Measurements from ENCODE around the gene AVPI1.
A peak's percentile ranks its signal among the peaks of the same experiment; 100 is the strongest.

AVPI1 gene

DNA sequence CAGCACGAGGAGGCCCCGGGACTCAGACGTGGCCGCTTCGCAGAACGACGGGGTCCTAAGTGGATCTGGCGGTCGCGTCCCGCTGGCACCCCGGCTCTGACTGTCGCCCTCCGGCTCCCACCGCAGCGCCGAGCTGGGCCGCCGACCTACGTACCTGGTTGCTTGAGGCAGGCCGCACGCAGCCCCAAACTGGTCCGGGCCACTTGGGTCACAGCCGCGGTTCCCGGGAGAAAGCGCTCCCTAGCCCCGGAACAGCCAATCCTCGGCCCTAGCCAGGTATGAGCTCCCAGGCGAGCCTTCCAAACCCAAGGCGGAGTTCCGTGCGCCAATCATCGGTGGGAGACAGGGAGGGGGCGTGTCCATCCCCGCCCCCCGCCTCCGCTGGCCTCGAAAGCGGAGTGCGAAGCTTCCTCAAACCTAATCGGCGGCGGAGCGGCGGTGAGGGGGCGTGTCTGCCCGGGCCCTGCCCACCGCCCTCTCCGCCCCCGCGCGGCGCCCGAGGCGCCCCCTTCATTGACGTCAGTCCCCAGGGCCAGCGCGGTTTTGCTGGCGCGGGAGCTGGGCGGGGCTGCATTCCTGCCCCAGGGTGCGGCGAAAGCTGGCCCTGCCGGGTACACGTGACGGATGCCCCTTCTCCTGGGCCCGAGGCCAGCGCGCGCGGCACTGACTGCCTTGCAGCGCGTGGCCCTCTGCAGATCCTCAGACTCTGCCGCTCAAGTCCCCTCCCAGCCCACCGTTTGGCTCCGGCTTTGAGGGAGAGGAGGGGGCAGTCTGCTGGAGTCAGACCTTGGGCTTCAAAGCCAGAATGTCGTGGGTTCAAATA is at the start of gene AVPI1:
AVPI1 (minus strand) TSS at position 280 of the 823 bp plus-strand sequence. CDS start 7,336 bp downstream, outside the sequence.
- Mint-ChIP-seq H3K27ac (no peak within 1 kb of the TSS), H3K9me3 (no peaks in the 10 kb centered on the region), H3K36me3 (no peaks in the 10 kb centered on the region), H3K4me3 (peak within 1 kb of the TSS; percentile 67), H3K4me1 (peaks cover 17% of the 10 kb centered on the region), H3K27me3 (no peaks in the 10 kb centered on the region)

GRCh38 chr10:97736403-97736901 is 49.4 kb upstream of the AVPI1 start:
- no peaks in the 10 kb centered on the region for H3K9me3 Mint-ChIP-seq
- H3K4me1 Mint-ChIP-seq, result peaks cover 49% of the 10 kb centered on the region
- H3K27me3 Mint-ChIP-seq, result peaks cover 2% of the 10 kb centered on the region
- peak overlapping the region; percentile 96 for H3K27ac Mint-ChIP-seq
- peak overlapping the region; percentile 91 for H3K4me3 Mint-ChIP-seq
- H3K36me3 Mint-ChIP-seq, result peaks cover 5% of the 10 kb centered on the region

DNA sequence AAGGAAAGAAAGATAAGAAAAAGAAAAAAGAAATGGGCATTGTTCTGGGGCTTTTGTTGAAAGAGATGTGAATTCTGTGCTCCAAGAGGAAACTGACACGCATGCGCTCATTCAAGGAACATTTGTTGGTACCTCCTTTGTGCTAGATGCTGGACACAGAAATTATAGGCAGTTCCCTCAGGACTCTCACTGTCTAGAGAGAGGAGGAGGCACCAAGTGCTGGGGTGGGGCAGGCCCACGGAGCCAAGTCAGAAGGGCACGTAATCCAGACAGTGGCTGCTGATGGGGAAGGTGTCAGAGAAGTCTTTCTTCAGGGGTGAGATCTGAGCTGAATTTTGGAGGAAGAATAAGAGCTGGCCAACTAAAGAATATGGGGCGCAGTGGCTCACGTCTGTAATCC is 47.0 kb upstream of the AVPI1 start:
- Mint-ChIP-seq H3K9me3 (no peaks in the 10 kb centered on the region), H3K36me3 (no peaks in the 10 kb centered on the region), H3K27me3 (peaks cover 4% of the 10 kb centered on the region), H3K4me1 (peaks cover 28% of the 10 kb centered on the region), H3K27ac (no peak overlapping the region), H3K4me3 (no peak overlapping the region)

- Mint-ChIP-seq H3K9me3 (no peaks in the 10 kb centered on the region), H3K4me1 (peaks cover 23% of the 10 kb centered on the region), H3K36me3 (no peaks in the 10 kb centered on the region), H3K4me3 (no peak overlapping the region), H3K27me3 (peaks cover 4% of the 10 kb centered on the region), H3K27ac (no peak overlapping the region)
These were observed 46.2 kb upstream of the AVPI1 start for GRCh38 chr10:97733256-97733655.

DNA sequence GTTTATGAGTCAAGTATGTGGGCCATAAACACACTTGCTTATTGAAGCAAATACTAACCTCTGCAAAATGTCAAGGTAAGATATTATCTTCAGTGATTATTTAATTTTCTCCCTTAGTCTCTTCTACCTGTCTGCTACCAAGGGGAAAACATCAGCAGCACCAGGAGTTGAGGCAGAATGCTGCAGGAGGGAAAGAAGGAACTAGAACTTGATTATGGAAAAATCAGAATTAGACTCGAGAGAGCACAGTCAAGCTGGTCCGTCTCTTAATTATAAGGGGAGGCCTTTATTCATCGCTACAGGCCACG is 45.0 kb upstream of the AVPI1 start:
- no peaks in the 10 kb centered on the region for H3K36me3 Mint-ChIP-seq
- H3K9me3 Mint-ChIP-seq, result no peaks in the 10 kb centered on the region
- peaks cover 4% of the 10 kb centered on the region for H3K27me3 Mint-ChIP-seq
- H3K4me3 Mint-ChIP-seq, result no peak overlapping the region
- no peak overlapping the region for H3K27ac Mint-ChIP-seq
- peaks cover 14% of the 10 kb centered on the region for H3K4me1 Mint-ChIP-seq

DNA sequence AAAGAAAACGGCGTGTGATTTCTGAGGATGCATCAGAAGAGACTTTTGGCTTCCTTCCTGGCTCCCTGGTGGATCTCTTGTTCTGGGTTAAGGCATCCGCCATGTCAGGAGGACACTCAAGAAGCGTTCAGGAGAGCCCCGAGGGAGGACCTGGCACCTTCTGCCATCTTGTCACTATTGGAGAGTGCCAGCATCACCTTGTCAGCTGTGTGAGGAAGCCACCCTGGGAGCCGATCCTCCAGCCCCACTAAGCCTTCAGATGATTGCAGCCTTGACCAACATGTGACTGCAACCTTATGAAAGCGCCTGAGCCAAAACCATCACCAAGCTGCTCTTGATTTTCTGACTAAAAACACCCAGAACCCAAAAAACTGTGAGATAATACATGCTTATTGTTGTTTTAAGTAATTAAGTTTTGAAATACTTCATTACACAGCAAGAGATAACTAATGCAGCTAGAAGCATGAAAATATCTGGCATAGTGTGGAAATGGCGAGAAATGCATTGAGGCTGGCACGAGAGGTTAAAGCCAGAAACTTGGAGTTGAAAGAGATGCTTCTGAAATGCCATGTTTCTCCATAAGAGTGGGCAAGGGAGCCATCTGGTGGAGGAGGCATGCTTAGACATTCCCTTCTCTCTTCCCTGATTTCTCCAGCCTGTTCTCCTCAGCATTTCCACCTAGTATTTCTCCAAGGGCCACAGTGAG is 44.5 kb upstream of the AVPI1 start:
- H3K27me3 Mint-ChIP-seq, result peaks cover 4% of the 10 kb centered on the region
- H3K9me3 Mint-ChIP-seq, result no peaks in the 10 kb centered on the region
- H3K4me3 Mint-ChIP-seq, result no peak overlapping the region
- peaks cover 10% of the 10 kb centered on the region for H3K4me1 Mint-ChIP-seq
- H3K27ac Mint-ChIP-seq, result no peak overlapping the region
- no peaks in the 10 kb centered on the region for H3K36me3 Mint-ChIP-seq

- no peak overlapping the region for H3K27ac Mint-ChIP-seq
- no peaks in the 10 kb centered on the region for H3K9me3 Mint-ChIP-seq
- H3K4me3 Mint-ChIP-seq, result no peak overlapping the region
- no peaks in the 10 kb centered on the region for H3K4me1 Mint-ChIP-seq
- peaks cover 4% of the 10 kb centered on the region for H3K27me3 Mint-ChIP-seq
- no peaks in the 10 kb centered on the region for H3K36me3 Mint-ChIP-seq
These were observed 42.0 kb upstream of the AVPI1 start for GRCh38 chr10:97729014-97729413.

- no peaks in the 10 kb centered on the region for H3K36me3 Mint-ChIP-seq
- peaks cover 2% of the 10 kb centered on the region for H3K27me3 Mint-ChIP-seq
- no peaks in the 10 kb centered on the region for H3K9me3 Mint-ChIP-seq
- no peak overlapping the region for H3K4me3 Mint-ChIP-seq
- H3K4me1 Mint-ChIP-seq, result no peaks in the 10 kb centered on the region
- no peak overlapping the region for H3K27ac Mint-ChIP-seq
These were observed 39.7 kb upstream of the AVPI1 start for GRCh38 chr10:97726636-97727178.

- H3K36me3 Mint-ChIP-seq, result no peaks in the 10 kb centered on the region
- no peaks in the 10 kb centered on the region for H3K9me3 Mint-ChIP-seq
- peaks cover 2% of the 10 kb centered on the region for H3K27me3 Mint-ChIP-seq
- no peak overlapping the region for H3K4me3 Mint-ChIP-seq
- H3K27ac Mint-ChIP-seq, result no peak overlapping the region
- no peaks in the 10 kb centered on the region for H3K4me1 Mint-ChIP-seq
These were observed 37.4 kb upstream of the AVPI1 start for GRCh38 chr10:97724341-97724941.

GRCh38 chr10:97723001-97723400 is 36.0 kb upstream of the AVPI1 start:
- no peak overlapping the region for H3K27ac Mint-ChIP-seq
- no peaks in the 10 kb centered on the region for H3K4me1 Mint-ChIP-seq
- H3K4me3 Mint-ChIP-seq, result no peak overlapping the region
- H3K9me3 Mint-ChIP-seq, result no peaks in the 10 kb centered on the region
- no peaks in the 10 kb centered on the region for H3K36me3 Mint-ChIP-seq
- H3K27me3 Mint-ChIP-seq, result no peaks in the 10 kb centered on the region

DNA sequence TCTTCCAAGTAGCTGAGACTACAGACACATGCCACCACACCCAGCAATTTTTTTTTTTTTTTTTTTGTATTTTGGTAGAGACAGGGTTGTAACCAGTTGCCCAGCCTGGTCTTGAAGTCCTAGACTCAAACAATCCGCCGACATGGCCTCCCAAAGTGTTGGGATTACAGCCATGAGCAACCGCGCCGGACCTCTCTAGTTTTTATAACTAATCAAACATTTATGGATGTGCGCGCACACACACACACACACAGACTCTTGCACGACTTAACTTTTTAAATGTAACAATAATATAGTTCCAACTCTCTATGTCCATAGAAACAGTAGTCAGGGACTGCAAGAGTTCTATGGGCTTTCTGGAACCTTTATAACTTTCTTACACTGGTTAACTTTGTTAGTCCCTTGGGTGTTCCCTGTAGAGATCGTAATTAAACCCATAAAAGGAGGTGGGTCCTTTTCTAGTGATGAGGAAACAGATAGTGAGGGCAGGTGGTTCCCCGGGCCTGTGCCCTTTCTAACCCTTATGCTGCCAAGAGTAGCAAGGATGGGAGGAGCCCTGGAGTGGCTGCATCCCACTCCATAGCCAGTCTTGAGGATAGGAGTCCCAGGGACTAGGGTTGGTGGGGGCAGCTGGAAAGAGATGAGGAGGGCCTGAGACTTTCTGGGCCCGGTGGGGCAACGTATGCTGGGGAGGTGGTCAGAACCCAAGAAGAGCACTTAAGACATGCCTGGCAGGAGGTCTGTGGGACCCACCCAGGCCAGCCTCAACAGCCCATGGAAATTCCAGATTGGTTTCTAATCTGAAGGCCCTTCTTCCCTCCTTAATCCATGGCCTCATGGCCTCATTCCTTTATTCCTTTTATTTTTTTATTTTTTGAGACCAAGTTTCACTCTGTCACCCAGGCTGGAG is 35.1 kb upstream of the AVPI1 start:
- H3K36me3 Mint-ChIP-seq, result no peaks in the 10 kb centered on the region
- H3K27me3 Mint-ChIP-seq, result no peaks in the 10 kb centered on the region
- H3K27ac Mint-ChIP-seq, result no peak overlapping the region
- H3K4me3 Mint-ChIP-seq, result no peak overlapping the region
- H3K4me1 Mint-ChIP-seq, result no peaks in the 10 kb centered on the region
- no peaks in the 10 kb centered on the region for H3K9me3 Mint-ChIP-seq

DNA sequence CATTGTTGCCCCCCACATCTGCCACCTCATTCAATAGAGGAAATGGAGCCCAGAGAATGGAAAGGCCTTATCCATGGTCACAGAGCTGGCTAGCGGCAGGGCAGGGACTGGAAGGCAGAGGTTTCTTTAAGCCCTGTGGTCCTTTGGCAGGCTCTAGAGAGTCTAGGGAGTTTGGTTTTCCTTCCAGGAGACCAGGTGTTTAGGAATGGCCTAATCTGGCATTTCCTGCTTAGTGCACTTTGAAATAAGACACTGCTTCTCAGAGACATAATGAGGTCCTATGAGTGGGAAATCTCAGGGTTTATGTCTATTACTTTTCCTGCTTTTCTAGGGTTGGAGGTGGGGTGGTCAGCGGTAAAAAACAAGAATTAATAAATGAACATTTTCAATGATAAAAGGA is 32.6 kb upstream of the AVPI1 start:
- no peaks in the 10 kb centered on the region for H3K36me3 Mint-ChIP-seq
- peaks cover 4% of the 10 kb centered on the region for H3K4me1 Mint-ChIP-seq
- H3K27me3 Mint-ChIP-seq, result no peaks in the 10 kb centered on the region
- no peak overlapping the region for H3K27ac Mint-ChIP-seq
- no peak overlapping the region for H3K4me3 Mint-ChIP-seq
- H3K9me3 Mint-ChIP-seq, result no peaks in the 10 kb centered on the region

DNA sequence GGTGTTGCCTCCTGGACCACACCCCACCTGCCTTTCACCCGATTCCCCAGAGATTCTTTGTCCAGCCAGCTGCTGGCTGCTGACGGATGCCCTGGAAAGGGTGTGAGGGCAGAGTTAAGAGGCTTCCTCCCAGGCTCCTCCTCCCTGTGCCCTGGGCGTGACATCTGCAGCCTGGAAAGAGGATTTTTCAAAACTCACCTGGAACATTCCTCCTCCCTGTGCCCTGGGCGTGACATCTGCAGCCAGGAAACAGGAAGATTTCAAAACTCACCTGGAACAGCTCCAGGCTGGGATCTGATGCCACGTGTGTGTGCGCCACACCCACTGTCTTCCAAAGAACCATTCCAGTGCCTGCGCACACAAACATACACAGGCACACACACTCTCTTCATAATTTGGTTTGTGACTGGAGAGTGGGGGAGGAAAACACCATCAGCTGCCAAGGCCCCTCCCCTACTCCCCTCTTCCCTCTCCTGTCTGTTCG is 31.7 kb upstream of the AVPI1 start:
- no peak overlapping the region for H3K27ac Mint-ChIP-seq
- H3K9me3 Mint-ChIP-seq, result no peaks in the 10 kb centered on the region
- no peaks in the 10 kb centered on the region for H3K36me3 Mint-ChIP-seq
- no peak overlapping the region for H3K4me3 Mint-ChIP-seq
- no peaks in the 10 kb centered on the region for H3K27me3 Mint-ChIP-seq
- H3K4me1 Mint-ChIP-seq, result peaks cover 8% of the 10 kb centered on the region

GRCh38 chr10:97718178-97718577 is 31.1 kb upstream of the AVPI1 start:
- Mint-ChIP-seq H3K4me1 (peaks cover 8% of the 10 kb centered on the region), H3K9me3 (no peaks in the 10 kb centered on the region), H3K36me3 (no peaks in the 10 kb centered on the region), H3K27ac (no peak overlapping the region), H3K4me3 (no peak overlapping the region), H3K27me3 (no peaks in the 10 kb centered on the region)

DNA sequence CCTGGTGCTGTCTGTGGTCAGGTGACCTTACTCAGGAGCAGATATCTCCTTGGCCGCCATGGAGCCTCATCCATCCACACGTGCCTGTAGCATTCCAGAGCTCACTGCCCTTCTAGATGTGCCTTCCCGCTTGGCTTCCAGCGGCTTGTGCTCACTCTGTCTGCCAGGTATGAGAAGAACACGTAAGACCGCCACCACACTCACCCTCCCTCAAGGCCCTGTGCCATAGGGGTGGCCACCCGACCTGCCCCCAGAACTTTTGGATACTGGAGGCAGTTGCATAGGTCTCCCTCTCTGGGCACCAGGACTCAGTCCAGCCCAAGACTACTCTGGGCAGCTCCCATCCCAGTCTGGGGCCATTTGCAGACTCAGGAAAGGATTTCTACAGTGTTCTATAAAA is 30.6 kb upstream of the AVPI1 start:
- H3K36me3 Mint-ChIP-seq, result no peaks in the 10 kb centered on the region
- no peak overlapping the region for H3K27ac Mint-ChIP-seq
- H3K9me3 Mint-ChIP-seq, result no peaks in the 10 kb centered on the region
- no peak overlapping the region for H3K4me3 Mint-ChIP-seq
- H3K27me3 Mint-ChIP-seq, result peaks cover 4% of the 10 kb centered on the region
- H3K4me1 Mint-ChIP-seq, result peaks cover 12% of the 10 kb centered on the region

All from activated naive CD4-positive, alpha-beta T cell treated with anti-CD3 and anti-CD28 coated beads, Interleukin-2, amount 50 U/mL, for 24 hours (primary cell).